CD4-positive, alpha-beta T cell treated with Interleukin-6 for 4 hours (primary cell): ENCODE data around the gene PDE10A.

Experiments
- DNase-seq: peaks from one replicate; pipeline ENCODE4 v3.0.0-alpha.2; 2020; ENCODE audit warnings: mixed read lengths

PDE10A gene

GRCh38 chr6:165653607-165654006, 9.4 kb downstream of the PDE10A start:
- DNase-seq: no peak

GRCh38 chr6:165653196-165653595, 9.8 kb downstream of the PDE10A start:
- no peak for DNase-seq

- DNase-seq: no peak
Measured at GRCh38 chr6:165652766-165653165, 10.3 kb downstream of the PDE10A start.

- DNase-seq: no peak
Measured at GRCh38 chr6:165649166-165650137, 13.6 kb downstream of the PDE10A start.

- DNase-seq: no peak
Measured at GRCh38 chr6:165647041-165647440, 16.0 kb downstream of the PDE10A start.

- DNase-seq: no peak
Measured at GRCh38 chr6:165645919-165646318, 17.1 kb downstream of the PDE10A start.

- DNase-seq: no peak
Measured at GRCh38 chr6:165644586-165645266, 18.3 kb downstream of the PDE10A start.

GRCh38 chr6:165643015-165643414, 20.0 kb downstream of the PDE10A start:
- DNase-seq: no peak

- DNase-seq: no peak
Measured at GRCh38 chr6:165641672-165642156, 21.3 kb downstream of the PDE10A start.

- DNase-seq: no peak
Measured at GRCh38 chr6:165640806-165641205, 22.2 kb downstream of the PDE10A start.

GRCh38 chr6:165638530-165638929, 24.5 kb downstream of the PDE10A start:
- DNase-seq: no peak

GRCh38 chr6:165637586-165637985, 25.5 kb downstream of the PDE10A start:
- DNase-seq: no peak

- no peak for DNase-seq
Measured at GRCh38 chr6:165636402-165637048, 26.5 kb downstream of the PDE10A start.

GRCh38 chr6:165635965-165636364, 27.1 kb downstream of the PDE10A start:
- DNase-seq: no peak

GRCh38 chr6:165634101-165634880, 28.8 kb downstream of the PDE10A start:
- DNase-seq: no peak

GRCh38 chr6:165632194-165632593, 30.8 kb downstream of the PDE10A start:
- no peak for DNase-seq

GRCh38 chr6:165630544-165630953, 32.5 kb downstream of the PDE10A start:
- DNase-seq: no peak

GRCh38 chr6:165628955-165629354, 34.1 kb downstream of the PDE10A start:
- DNase-seq: no peak

- no peak for DNase-seq
Measured at GRCh38 chr6:165627366-165627765, 35.7 kb downstream of the PDE10A start.

- no peak for DNase-seq
Measured at GRCh38 chr6:165626711-165627110, 36.3 kb downstream of the PDE10A start.

- no peak for DNase-seq
Measured at GRCh38 chr6:165624871-165625639, 38.0 kb downstream of the PDE10A start.

GRCh38 chr6:165621940-165622339, 41.1 kb downstream of the PDE10A start:
- DNase-seq: no peak
